ENCODE results near the gene WT1.

DNA sequence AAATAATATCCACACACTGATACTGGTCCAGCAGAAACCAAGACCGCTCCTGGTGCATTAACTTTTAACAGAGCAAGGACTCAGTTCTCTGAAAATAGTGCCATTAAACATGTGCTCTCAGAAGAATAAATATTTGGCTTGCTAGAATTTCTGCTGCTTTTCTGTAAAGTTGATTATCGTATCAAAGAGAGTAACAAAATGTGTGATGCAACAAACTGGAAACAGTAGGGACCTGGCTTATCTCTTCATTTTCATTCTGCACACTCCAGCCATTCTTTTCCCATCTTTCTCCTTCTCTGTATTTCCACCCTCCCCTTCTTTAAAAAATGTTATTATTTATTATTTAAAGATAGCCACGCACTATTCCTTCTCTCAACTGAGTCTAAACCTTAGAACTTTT is 43.9 kb downstream of the WT1 start:
- TF ChIP-seq, protein P1, sequence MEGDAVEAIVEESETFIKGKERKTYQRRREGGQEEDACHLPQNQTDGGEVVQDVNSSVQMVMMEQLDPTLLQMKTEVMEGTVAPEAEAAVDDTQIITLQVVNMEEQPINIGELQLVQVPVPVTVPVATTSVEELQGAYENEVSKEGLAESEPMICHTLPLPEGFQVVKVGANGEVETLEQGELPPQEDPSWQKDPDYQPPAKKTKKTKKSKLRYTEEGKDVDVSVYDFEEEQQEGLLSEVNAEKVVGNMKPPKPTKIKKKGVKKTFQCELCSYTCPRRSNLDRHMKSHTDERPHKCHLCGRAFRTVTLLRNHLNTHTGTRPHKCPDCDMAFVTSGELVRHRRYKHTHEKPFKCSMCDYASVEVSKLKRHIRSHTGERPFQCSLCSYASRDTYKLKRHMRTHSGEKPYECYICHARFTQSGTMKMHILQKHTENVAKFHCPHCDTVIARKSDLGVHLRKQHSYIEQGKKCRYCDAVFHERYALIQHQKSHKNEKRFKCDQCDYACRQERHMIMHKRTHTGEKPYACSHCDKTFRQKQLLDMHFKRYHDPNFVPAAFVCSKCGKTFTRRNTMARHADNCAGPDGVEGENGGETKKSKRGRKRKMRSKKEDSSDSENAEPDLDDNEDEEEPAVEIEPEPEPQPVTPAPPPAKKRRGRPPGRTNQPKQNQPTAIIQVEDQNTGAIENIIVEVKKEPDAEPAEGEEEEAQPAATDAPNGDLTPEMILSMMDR (IDR thresholded peaks at IDR 0.05): no peak
- TF ChIP-seq ZFX (IDR thresholded peaks at IDR 0.05; ENCODE audit: borderline replicate concordance): no peak

All from 22Rv1 (cell line).